SW480 (cell line): ENCODE measurements around the gene GNAO1.

ENCODE experiments used
- DNase-seq: peaks from one replicate; pipeline ENCODE4 v3.0.0-alpha.2; 2016; ENCODE audit warnings: low spot score

The GNAO1 gene

GRCh38 chr16:56198006-56198754 is 6.9 kb downstream of the GNAO1 start:
- no peak for DNase-seq

GRCh38 chr16:56198755-56199114 is 7.4 kb downstream of the GNAO1 start:
- no peak for DNase-seq

GRCh38 chr16:56199164-56199563 is 7.9 kb downstream of the GNAO1 start:
- no peak for DNase-seq

GRCh38 chr16:56201030-56201429 is 9.7 kb downstream of the GNAO1 start:
- DNase-seq = no peak

DNA sequence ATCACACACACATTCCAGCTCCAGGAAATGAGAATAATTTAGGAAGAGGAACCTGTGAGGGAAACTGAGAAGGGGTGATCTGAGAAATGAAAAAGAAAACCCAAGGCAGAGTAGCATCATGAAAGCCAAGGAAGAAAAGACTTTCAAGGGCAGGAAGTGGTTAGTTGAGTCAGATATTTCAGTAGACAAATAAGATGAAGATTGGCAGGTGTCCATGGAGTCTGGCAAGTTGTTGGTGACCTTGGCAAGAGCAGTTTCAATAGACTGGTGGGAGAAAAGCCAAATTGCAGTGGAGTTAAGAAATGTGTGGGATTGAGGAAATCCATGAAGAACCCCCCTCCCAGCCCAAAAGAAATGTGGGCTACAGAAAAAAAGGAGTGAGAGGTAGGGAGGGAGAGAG is 10.7 kb downstream of the GNAO1 start:
- DNase-seq = no peak

- peak; percentile 23 for DNase-seq
Measured at GRCh38 chr16:56203052-56203451, 11.8 kb downstream of the GNAO1 start.

DNA sequence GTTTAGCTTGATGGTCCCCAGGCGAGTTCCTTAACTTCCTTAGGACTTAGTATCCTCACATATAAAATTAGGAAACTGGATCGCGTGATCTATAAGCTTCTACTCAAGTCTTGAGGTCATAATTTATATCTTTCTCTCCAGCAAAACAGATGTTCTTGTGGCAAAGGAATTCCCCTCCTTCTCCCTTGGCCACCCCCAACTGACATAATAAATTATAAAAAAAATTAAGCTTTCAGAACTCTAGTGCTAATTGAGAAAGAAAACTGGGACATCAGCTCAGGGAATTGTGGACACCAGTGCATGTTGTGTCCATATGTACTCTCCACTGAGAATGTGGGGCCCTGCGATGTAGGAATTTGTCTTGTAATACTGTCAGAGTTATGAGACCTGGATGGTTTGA is 13.5 kb downstream of the GNAO1 start:
- DNase-seq = no peak

DNA sequence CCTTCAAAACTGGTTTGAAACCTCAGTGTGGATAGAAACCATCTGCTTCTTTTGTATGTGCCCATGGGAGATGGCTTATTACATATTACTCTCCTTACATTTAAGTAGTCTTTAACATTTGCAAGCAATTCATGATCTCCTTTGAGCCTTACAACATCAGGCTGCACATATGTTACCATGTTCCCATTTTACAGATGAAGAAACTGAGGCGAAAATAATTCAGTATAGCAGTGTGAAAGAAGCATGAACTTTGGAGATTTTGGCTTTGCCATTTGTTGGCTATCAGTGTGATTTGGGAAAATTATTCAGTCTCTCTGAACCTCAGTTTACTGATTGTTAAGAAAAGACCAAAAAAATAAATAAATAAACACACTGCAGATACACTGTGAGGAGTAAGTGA is 15.7 kb downstream of the GNAO1 start:
- DNase-seq = no peak

- DNase-seq = no peak
Measured at GRCh38 chr16:56207421-56207820, 16.1 kb downstream of the GNAO1 start.

GRCh38 chr16:56211435-56211981 is 20.2 kb downstream of the GNAO1 start:
- no peak for DNase-seq

- DNase-seq = no peak
Measured at GRCh38 chr16:56212144-56212543, 20.9 kb downstream of the GNAO1 start.

GRCh38 chr16:56221995-56222394 is 30.7 kb downstream of the GNAO1 start:
- no peak for DNase-seq

DNA sequence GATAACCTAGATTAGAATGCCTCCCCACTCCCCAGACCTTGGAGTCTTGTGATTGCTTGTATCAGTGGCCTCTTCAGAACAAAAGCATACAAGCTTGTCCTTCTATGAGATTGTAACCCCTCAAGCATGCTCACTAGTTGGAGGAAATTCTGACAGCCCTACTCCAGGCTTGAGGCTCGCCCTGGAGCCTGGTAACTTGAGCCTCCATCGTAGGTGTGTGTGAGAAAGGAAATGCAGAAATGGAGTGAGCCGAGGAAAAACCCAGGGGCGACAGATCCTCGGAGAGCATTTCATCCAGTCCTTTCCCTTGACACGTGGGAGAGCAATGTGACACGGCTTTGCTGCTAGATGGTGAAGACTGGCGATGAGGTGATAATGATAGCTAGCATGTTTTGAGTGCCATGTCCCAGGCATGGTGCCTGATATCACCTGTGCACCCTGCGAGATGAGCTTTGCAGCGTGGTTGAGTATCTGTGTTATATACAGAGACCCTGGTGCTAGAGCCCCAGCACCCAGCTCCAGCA is 31.2 kb downstream of the GNAO1 start:
- DNase-seq = no peak

DNA sequence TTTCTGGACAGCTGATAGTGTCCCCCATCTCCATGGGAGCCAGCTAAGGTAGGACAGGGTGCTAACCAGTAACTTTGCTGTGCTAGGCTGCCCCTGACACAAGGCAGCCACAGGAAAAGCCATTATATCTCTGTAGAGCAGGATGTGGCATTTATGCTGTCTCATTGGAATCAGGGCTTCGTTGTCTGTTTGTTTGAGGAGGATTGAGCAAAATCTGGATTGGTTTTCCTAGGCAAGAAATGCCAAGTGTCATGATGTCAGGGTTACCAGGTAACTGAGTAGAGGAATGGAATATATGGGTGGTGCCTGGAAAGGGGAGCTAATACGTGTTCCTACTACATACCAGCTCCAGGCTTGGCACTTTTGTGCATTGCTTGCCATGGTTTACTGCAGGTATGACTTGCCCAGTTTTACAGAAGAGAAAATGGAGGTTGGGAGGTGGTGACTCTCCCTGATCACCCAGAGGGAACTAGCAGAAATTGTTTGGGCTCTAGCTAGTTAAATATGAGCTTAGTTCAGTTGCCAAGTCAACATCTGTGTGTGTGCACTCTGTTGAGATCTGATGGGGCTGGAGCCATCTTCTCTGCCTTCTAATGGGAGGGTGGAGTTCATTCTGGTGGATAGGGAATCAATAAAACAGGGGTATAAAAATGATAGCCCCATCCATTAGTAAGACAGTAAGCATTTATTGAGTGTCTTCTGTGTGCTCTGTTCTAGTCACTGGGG is 33.9 kb downstream of the GNAO1 start:
- no peak for DNase-seq

GRCh38 chr16:56226187-56226586 is 34.9 kb downstream of the GNAO1 start:
- peak; percentile 13 for DNase-seq

DNA sequence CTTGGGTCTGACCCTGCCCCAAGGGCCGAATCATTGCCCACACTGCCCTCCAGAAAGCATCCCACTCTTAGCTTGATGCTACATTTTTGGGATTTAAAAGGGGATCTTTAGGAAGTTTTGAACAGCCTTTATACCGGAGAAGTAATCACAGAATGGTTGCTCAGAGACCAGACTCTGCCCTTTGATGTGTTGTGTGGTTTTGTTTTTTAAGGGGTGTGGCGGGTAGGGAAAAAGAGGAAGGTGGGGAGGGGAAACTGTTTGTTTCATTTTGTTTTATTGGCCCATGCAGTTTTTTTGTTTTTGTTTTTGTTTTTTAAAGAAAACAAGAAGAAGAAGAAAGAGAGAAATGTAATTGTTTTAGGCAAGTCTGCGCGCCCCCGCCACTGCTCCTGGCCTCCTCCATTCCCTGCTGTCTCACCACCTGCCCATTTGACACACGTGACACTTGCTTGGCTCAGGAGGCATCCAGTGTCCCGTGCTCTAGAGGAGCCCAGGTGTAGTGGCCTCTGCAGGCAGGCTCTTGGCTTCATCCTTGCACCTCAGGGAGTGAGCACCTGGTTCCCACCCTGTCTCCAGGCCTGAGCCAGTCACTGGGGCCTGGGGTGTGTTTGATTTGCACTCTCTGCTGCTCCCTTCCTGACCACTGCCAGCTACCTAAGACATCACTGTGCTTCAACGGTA is 35.7 kb downstream of the GNAO1 start:
- peak; percentile 49 for DNase-seq

DNA sequence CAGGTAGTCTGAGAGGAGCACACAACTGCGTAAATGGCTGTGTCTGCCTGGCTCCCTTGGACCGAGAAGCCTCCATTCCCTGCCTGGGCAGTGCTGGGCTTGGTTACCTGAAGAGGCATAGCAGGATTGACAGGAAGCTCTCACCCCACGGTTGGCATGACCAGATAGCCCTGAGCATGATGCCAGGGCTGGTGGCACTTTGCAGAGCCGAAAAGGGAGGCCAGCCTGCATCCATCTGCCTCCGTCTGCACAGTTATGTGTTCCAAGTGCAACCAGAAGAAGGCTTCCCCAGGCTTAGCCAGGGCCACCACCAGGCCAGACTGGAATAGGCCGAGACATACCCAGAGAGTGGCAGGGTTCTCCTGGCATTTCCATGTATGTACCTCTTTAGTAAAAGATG is 36.6 kb downstream of the GNAO1 start:
- DNase-seq = no peak

DNA sequence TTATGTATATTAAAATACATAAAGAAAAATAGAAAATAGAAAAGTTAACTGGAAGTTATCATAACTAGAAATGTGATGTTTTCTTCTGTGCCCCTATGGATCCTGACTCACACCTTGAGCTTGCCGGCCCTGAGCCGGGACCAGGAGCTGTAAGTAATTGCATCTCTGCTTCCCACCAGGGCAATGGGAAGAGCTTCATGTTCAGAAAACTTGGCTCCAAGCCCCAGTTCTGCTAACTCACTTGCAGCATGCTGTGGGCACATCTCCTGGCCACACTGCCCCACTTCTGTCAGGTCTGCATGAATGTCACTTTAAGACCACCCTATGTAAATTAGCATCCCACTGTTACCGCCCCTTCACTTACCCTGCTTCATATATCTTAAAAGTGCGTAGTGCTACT is 37.2 kb downstream of the GNAO1 start:
- no peak for DNase-seq

DNA sequence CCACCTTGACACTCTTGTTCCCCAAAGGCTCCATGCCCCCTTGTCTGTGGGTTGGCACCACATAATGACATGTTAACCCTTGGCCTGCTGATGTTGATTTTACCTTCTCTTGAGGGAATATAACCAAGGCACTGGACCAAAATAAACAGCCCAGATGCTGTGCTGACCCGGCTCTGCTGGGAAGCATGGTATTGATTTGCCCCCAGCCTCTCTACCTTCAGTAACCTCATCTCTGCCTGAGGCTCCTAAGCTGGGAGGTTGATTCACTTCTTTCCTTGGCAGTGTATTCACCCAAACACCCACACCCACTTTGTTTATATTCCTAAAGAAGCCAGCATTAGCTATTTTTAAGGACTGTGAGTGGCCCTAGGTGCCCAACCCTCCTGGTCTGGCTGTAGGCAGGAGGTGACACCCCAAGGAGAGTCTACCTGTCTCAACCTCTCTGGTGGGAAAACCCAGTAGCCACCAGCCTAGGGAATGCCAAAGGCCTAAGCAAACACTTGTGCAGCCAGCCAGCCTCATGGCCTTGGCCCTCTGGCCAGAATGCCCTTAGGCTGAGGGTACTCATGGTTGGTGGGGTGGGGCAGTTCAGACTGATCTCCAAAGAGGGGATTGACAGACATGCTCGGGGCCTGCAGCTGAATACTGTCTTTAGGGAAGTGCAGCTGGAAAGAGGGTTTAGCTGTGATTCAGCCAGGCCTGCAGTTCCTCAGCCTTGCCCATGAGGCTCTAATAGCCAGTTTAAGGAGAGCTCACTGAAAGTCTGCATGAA is 42.7 kb downstream of the GNAO1 start:
- no peak for DNase-seq

GRCh38 chr16:56234737-56235136 is 43.4 kb downstream of the GNAO1 start:
- no peak for DNase-seq

- DNase-seq = no peak
Measured at GRCh38 chr16:56237451-56237930, 46.2 kb downstream of the GNAO1 start.

DNA sequence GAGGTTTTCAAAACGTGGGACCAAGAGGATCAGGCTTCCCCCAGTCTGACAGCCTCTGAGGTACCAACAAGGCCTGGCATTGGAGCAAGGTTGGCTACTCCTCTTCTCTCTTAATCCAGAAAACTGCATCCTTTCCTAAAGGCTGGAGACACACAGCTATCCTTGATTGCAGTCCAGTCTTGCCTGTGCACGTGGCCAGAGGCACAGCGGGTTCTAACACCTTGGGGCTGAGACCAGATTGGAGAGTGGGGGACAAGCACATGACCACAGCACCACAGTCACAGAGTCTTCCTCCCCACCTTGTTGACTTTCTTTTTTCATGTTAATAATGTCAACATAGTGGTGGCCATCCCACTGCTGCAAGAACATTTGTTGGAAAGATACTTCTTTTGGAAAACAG is 46.9 kb downstream of the GNAO1 start:
- DNase-seq = no peak
